ENCODE results near the gene TMEM108.

DNA sequence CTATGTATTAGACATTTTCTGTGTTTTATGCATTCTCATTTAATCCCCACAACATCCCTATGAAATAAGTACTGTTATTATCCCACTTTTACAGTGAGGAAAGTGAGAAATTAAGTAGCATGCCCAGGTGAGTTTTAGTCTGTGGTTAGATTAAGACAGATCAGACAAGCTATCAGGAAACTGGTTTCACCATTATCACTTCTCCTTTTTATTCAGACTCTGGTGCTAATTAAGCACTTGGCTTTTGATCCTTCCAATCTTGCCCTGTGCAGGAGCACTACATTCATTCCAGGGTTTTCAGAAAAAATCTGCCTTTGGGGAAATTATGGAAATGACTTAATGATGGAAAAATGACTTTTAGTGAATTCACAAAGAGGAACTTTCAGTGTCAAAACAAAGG is 115.2 kb downstream of the TMEM108 start:
- TF ChIP-seq, protein P1, sequence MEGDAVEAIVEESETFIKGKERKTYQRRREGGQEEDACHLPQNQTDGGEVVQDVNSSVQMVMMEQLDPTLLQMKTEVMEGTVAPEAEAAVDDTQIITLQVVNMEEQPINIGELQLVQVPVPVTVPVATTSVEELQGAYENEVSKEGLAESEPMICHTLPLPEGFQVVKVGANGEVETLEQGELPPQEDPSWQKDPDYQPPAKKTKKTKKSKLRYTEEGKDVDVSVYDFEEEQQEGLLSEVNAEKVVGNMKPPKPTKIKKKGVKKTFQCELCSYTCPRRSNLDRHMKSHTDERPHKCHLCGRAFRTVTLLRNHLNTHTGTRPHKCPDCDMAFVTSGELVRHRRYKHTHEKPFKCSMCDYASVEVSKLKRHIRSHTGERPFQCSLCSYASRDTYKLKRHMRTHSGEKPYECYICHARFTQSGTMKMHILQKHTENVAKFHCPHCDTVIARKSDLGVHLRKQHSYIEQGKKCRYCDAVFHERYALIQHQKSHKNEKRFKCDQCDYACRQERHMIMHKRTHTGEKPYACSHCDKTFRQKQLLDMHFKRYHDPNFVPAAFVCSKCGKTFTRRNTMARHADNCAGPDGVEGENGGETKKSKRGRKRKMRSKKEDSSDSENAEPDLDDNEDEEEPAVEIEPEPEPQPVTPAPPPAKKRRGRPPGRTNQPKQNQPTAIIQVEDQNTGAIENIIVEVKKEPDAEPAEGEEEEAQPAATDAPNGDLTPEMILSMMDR (IDR thresholded peaks at IDR 0.05): no peak
- no peak for TF ChIP-seq POLR2A (IDR thresholded peaks at IDR 0.05)
- no peak for TF ChIP-seq EP300 (IDR thresholded peaks at IDR 0.05)
- TF ChIP-seq POLR2AphosphoS5 (IDR thresholded peaks at IDR 0.05): no peak
